Neural cell (in vitro differentiated cells): ENCODE results near the gene CGNL1. TPM values are rescaled to one million over a fixed set of nuclear protein-coding genes. Genes with fewer than 3 reads are reported as not detected.

Experiments used
- H2AFZ ChIP-seq: fragments of 200-600, 300-800 bp; sonication (generic), shearing (Covaris generic); 2 replicates; pipeline ENCODE4 v1.6.0; 2014; ENCODE audit warnings: low read depth, mild to moderate bottlenecking, antibody characterized with exemption, low read length, moderate library complexity
- H3F3A ChIP-seq: fragments of 200-600 bp; shearing (Covaris generic); 2 replicates; pipeline ENCODE4 v1.6.1; 2016; ENCODE audit warnings: mild to moderate bottlenecking, moderate library complexity, mixed read lengths, antibody characterized with exemption, low read length; ENCODE audit not compliant: insufficient read depth, poor library complexity, severe bottlenecking
- H3K27ac ChIP-seq: fragments of 200-600, 300-800 bp; sonication (generic), shearing (Covaris generic); 2 replicates; pipeline ENCODE4 v1.5.1; 2014; ENCODE audit warnings: mild to moderate bottlenecking, low read length, moderate library complexity
- H3K27me3 ChIP-seq: fragments of 300-800, 200-600 bp; sonication (generic), shearing (Covaris generic); 2 replicates; pipeline ENCODE4 v1.6.0; 2014; ENCODE audit warnings: mild to moderate bottlenecking, low read depth, low read length, moderate library complexity; ENCODE audit not compliant: insufficient read depth
- H3K36me3 ChIP-seq: fragments of 300-800, 200-600 bp; sonication (generic), shearing (Covaris generic); 2 replicates; pipeline ENCODE4 v1.5.1; 2014; ENCODE audit warnings: mild to moderate bottlenecking, antibody characterized with exemption, low read length, moderate library complexity; ENCODE audit not compliant: insufficient read depth
- H3K4me2 ChIP-seq: fragments of 300-800, 200-600 bp; sonication (generic), shearing (Covaris generic); 2 replicates; pipeline ENCODE4 v1.6.0; 2014; ENCODE audit warnings: mild to moderate bottlenecking, low read length
- H3K4me3 ChIP-seq: fragments of 300-800, 200-600 bp; sonication (generic), shearing (Covaris generic); 2 replicates; pipeline ENCODE4 v1.5.1; 2014; ENCODE audit warnings: mild to moderate bottlenecking, low read length, moderate library complexity
- H3K79me2 ChIP-seq: fragments of 200-600 bp; shearing (Covaris generic); replicated peaks from 2 replicates; pipeline ENCODE4 v1.6.0; 2014; ENCODE audit warnings: mild to moderate bottlenecking, low read length, moderate library complexity; ENCODE audit not compliant: insufficient read depth
- H3K9ac ChIP-seq: fragments of 300-800, 200-600 bp; sonication (generic), shearing (Covaris generic); 2 replicates; pipeline ENCODE4 v1.6.1; 2016; ENCODE audit warnings: mild to moderate bottlenecking, low read length, mixed read lengths
- H3K9me2 ChIP-seq: fragments of 200-600 bp; shearing (Covaris generic); 2 replicates; pipeline ENCODE4 v1.6.1; 2016; ENCODE audit warnings: mild to moderate bottlenecking, low read length, mixed read lengths; ENCODE audit not compliant: insufficient read depth
- H3K9me3 ChIP-seq: fragments of 200-600, 300-800 bp; sonication (generic), shearing (Covaris generic); 2 replicates; pipeline ENCODE4 v1.6.1; 2016; ENCODE audit warnings: mild to moderate bottlenecking, mixed run types, low read length, moderate library complexity, mixed read lengths
- H4K20me1 ChIP-seq: fragments of 200-600 bp; shearing (Covaris generic); 2 replicates; pipeline ENCODE4 v1.6.1; 2016; ENCODE audit warnings: mild to moderate bottlenecking, mixed run types; ENCODE audit not compliant: insufficient read depth
- EP300 ChIP-seq: fragments of 450-650 bp; conservative IDR thresholded peaks from 2 replicates; pipeline ENCODE4 v1.6.1; 2014; ENCODE audit warnings: antibody characterized with exemption, mild to moderate bottlenecking, moderate library complexity; ENCODE audit not compliant: poor library complexity, severe bottlenecking
- EZH2 ChIP-seq: fragments of 200-600, 300-800 bp; shearing (Covaris generic), sonication (generic); IDR thresholded peaks from 2 replicates; pipeline ENCODE4 v1.6.1; 2014; ENCODE audit warnings: antibody characterized with exemption, low read length, borderline replicate concordance, mild to moderate bottlenecking; ENCODE audit not compliant: insufficient read depth, poor library complexity, severe bottlenecking
- MXI1 ChIP-seq: fragments of 450-650 bp; conservative IDR thresholded peaks from 2 replicates; pipeline ENCODE4 v1.6.1; 2014; ENCODE audit warnings: antibody characterized with exemption, mild to moderate bottlenecking; ENCODE audit not compliant: poor library complexity, severe bottlenecking
- POLR2AphosphoS5 ChIP-seq: IDR thresholded peaks from 2 replicates; pipeline ENCODE4 v1.6.1; 2012
- RAD21 ChIP-seq: fragments of 450-650 bp; conservative IDR thresholded peaks from 2 replicates; pipeline ENCODE4 v1.6.1; 2014; ENCODE audit warnings: antibody characterized with exemption, mild to moderate bottlenecking, moderate library complexity
- REST ChIP-seq: IDR thresholded peaks from 2 replicates; pipeline ENCODE4 v1.6.1; 2012; ENCODE audit warnings: borderline replicate concordance
- SMC3 ChIP-seq: fragments of 450-650 bp; conservative IDR thresholded peaks from 2 replicates; pipeline ENCODE4 v1.6.1; 2014; ENCODE audit warnings: antibody characterized with exemption, mild to moderate bottlenecking, moderate library complexity; ENCODE audit not compliant: poor library complexity
- TAF1 ChIP-seq: IDR thresholded peaks from 2 replicates; pipeline ENCODE4 v1.6.1; 2012; ENCODE audit warnings: low read depth
- polyA plus RNA-seq: library from polyadenylated mRNA; depleted of rRNA; stranded (reverse); fragments of >200 nt; gene quantifications from 2 replicates; pipeline ENCODE4 v1.2.3, GENCODE V29; 2014
- TF ChIP-seq, protein P1 (sequence below): fragments of 450-650 bp; IDR thresholded peaks from 2 replicates; pipeline ENCODE4 v1.5.1; 2014; ENCODE audit warnings: antibody characterized with exemption, mild to moderate bottlenecking, moderate library complexity; ENCODE audit not compliant: poor library complexity, severe bottlenecking

Gene CGNL1
- polyA plus RNA-seq, 1 donor from 2014 or later = 0.26 TPM

- no peaks in the 10 kb centered on the region for H4K20me1 ChIP-seq
- no peak overlapping the region for H3K4me2 ChIP-seq
- no peak overlapping the region for H3K9ac ChIP-seq
- no peak overlapping the region for H3K27ac ChIP-seq
- TF ChIP-seq SMC3 (no peak), REST (no peak), EZH2 (no peak), POLR2AphosphoS5 (no peak), TAF1 (no peak), RAD21 (no peak)
- TF ChIP-seq, protein P1, sequence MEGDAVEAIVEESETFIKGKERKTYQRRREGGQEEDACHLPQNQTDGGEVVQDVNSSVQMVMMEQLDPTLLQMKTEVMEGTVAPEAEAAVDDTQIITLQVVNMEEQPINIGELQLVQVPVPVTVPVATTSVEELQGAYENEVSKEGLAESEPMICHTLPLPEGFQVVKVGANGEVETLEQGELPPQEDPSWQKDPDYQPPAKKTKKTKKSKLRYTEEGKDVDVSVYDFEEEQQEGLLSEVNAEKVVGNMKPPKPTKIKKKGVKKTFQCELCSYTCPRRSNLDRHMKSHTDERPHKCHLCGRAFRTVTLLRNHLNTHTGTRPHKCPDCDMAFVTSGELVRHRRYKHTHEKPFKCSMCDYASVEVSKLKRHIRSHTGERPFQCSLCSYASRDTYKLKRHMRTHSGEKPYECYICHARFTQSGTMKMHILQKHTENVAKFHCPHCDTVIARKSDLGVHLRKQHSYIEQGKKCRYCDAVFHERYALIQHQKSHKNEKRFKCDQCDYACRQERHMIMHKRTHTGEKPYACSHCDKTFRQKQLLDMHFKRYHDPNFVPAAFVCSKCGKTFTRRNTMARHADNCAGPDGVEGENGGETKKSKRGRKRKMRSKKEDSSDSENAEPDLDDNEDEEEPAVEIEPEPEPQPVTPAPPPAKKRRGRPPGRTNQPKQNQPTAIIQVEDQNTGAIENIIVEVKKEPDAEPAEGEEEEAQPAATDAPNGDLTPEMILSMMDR = no peak
- no peaks in the 10 kb centered on the region for H3K9me3 ChIP-seq
- no peaks in the 10 kb centered on the region for H3K27me3 ChIP-seq
- H3K79me2 ChIP-seq = no peaks in the 10 kb centered on the region
- no peaks in the 10 kb centered on the region for H3K36me3 ChIP-seq
- H3F3A ChIP-seq = no peaks in the 10 kb centered on the region
- no peaks in the 10 kb centered on the region for H3K9me2 ChIP-seq
- no peak overlapping the region for H3K4me3 ChIP-seq
- H2AFZ ChIP-seq = no peak overlapping the region
These were observed 145.2 kb downstream of the CGNL1 start for GRCh38 chr15:57521503-57521902.

DNA sequence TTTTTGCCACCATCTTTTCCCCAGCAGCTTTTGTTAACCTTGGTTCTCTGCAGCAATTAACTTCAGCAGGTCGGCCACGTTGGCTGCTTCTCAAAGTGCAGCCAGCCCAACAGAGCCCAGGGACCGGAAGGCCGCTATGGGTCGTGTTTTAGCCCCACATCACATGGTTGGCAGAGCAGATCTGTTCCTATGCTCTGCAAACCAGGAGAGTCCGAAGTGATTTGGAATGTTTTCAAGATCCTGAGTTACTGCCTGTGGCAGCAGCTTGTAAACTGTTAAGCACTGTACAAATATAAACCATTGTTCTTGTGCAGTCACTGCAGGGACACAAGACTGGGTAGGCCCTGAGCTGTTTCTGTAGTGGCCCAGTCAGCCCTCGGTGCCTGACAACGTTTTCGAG is 145.8 kb downstream of the CGNL1 start:
- no peaks in the 10 kb centered on the region for H4K20me1 ChIP-seq
- no peak overlapping the region for H3K4me3 ChIP-seq
- H3K9ac ChIP-seq = no peak overlapping the region
- no peaks in the 10 kb centered on the region for H3K27me3 ChIP-seq
- no peak overlapping the region for H2AFZ ChIP-seq
- H3K9me2 ChIP-seq = no peaks in the 10 kb centered on the region
- no peaks in the 10 kb centered on the region for H3F3A ChIP-seq
- no peaks in the 10 kb centered on the region for H3K36me3 ChIP-seq
- H3K79me2 ChIP-seq = no peaks in the 10 kb centered on the region
- no peak overlapping the region for H3K27ac ChIP-seq
- H3K9me3 ChIP-seq = no peaks in the 10 kb centered on the region
- H3K4me2 ChIP-seq = no peak overlapping the region
- TF ChIP-seq REST (no peak), SMC3 (no peak), EP300 (no peak), TAF1 (no peak), EZH2 (no peak), MXI1 (no peak), RAD21 (no peak), POLR2AphosphoS5 (no peak)
- TF ChIP-seq, protein P1 = no peak
